T47D (cell line): ENCODE results near the gene CDH3.

Experiments used
- DNase-seq, 2 experiments: peaks; one replicate each; pipeline versions ENCODE4 v3.0.0 to v3.0.0-alpha.2; 2011 to 2012; ENCODE audit warnings: low read depth in 1 of 2, low spot score in 1 of 2
- JUND ChIP-seq: IDR thresholded peaks from 2 replicates; pipeline ENCODE4 v1.6.1; 2012; ENCODE audit warnings: low read depth
- in situ Hi-C: cut with HindIII; loops from 2 replicates; pipeline ENCODE4 v1.10.0; 2016; ENCODE audit warnings: low sequenced_read_pairs, low pct_unique_long_range_greater_than_20kb

Gene CDH3

DNA sequence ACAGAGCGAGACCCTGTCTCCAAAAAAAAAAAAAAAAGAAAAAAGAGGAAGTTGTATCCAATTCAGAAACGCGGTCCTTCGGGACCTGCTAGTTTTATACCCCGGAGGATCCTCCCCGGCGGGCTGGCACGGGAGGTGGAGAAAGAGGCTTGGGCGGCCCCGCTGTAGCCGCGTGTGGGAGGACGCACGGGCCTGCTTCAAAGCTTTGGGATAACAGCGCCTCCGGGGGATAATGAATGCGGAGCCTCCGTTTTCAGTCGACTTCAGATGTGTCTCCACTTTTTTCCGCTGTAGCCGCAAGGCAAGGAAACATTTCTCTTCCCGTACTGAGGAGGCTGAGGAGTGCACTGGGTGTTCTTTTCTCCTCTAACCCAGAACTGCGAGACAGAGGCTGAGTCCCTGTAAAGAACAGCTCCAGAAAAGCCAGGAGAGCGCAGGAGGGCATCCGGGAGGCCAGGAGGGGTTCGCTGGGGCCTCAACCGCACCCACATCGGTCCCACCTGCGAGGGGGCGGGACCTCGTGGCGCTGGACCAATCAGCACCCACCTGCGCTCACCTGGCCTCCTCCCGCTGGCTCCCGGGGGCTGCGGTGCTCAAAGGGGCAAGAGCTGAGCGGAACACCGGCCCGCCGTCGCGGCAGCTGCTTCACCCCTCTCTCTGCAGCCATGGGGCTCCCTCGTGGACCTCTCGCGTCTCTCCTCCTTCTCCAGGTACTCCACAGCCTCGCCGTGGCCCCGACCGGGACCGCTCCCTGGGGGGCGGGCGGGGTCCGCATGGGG, at the start of gene CDH3:
CDH3 (plus strand) TSS at position 596 of the 779 bp plus-strand sequence; CDS start at position 666, 70 bp downstream.
- TF ChIP-seq JUND, result no peak
- in situ Hi-C loops, result no loop called here
- DNase-seq, result peak; percentile 81 to 91

DNA sequence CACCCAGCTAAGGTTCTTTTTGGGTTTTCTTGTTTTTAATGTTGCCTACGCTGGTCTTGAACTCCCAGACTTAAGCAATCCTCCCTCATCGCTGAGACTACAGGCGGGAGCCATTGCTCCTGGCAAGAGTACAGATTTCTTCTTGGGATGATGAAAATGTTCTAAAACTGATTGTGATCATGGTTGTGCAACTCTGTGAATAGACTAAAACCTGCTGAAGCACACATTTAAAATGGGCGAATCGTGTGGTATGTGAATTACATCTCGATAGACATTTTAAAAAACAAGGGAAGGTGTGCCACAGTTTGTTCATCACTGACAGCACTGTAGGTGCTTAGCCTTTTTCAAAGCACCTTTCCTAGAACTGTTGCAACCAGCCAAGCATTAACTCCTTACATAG, 48.8 kb upstream of the CDH3 start:
- no peak for DNase-seq
- no peak for TF ChIP-seq JUND
- in situ Hi-C loops, result no loop called here

GRCh38 chr16:68599586-68599985, 45.5 kb upstream of the CDH3 start:
- in situ Hi-C loops, result no loop called here
- DNase-seq, result no peak
- no peak for TF ChIP-seq JUND

GRCh38 chr16:68605746-68606145, 39.4 kb upstream of the CDH3 start:
- TF ChIP-seq JUND, result no peak
- DNase-seq, result no peak
- in situ Hi-C loops, result no loop called here

GRCh38 chr16:68607443-68607842, 37.7 kb upstream of the CDH3 start:
- TF ChIP-seq JUND, result no peak
- DNase-seq, result no peak
- in situ Hi-C loops, result no loop called here

- no peak for TF ChIP-seq JUND
- in situ Hi-C loops, result no loop called here
Observed at GRCh38 chr16:68608330-68608729, 36.8 kb upstream of the CDH3 start.

GRCh38 chr16:68612996-68613395, 32.1 kb upstream of the CDH3 start:
- DNase-seq, result no peak
- in situ Hi-C loops, result no loop called here
- no peak for TF ChIP-seq JUND

More at GRCh38 chr16:68608330-68608729, 36.8 kb upstream of the CDH3 start:
- no peak for DNase-seq

GRCh38 chr16:68617734-68618133, 27.4 kb upstream of the CDH3 start:
- no peak for TF ChIP-seq JUND
- DNase-seq, result no peak
- in situ Hi-C loops, result no loop called here

DNA sequence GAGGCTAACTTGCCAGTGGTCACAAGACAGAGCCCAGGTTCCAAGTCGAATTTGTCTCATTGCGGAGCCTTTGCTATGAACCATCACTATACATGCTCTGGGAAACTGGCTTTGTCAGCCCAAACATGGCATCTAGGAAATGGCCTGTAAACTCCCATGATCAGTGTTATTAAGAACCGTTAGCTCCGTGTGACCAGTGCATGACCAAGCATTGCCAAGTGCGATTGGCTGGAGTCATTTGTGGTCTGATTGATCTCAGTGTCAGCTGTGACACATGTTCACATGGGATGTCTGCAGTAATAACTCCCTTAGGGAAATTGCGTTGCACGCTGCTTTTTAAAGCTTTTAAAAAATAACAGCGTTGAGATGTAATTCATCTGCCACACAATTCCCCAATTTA, 18.6 kb upstream of the CDH3 start:
- in situ Hi-C loops, result no loop called here
- no peak for DNase-seq
- TF ChIP-seq JUND, result no peak

DNA sequence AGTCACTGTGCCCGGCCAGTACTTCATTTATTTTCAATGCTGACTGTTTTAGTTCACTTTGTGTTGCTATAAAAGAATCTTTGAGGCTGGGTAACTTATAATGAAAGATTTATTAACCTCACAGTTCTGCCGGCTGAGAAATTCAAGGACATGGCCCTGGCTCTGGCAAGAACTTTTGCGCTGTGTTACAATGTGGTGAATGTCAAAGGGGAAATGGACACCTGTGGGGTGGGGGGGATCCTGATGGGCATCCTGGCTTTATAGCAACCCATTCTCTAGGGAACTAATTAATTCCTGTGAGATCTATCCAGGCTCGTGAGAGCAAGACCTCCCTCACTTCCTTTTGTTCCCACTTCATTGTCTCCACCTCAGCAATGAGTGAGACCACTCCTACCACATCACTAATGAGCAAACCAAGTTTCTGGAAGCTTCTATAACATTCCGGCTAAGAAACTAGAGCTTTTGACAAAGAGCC, 17.1 kb upstream of the CDH3 start:
- no peak for TF ChIP-seq JUND
- DNase-seq, result no peak
- in situ Hi-C loops, result no loop called here

- in situ Hi-C loops, result no loop called here
- no peak for DNase-seq
- no peak for TF ChIP-seq JUND
Observed at GRCh38 chr16:68629351-68629910, 15.7 kb upstream of the CDH3 start.

DNA sequence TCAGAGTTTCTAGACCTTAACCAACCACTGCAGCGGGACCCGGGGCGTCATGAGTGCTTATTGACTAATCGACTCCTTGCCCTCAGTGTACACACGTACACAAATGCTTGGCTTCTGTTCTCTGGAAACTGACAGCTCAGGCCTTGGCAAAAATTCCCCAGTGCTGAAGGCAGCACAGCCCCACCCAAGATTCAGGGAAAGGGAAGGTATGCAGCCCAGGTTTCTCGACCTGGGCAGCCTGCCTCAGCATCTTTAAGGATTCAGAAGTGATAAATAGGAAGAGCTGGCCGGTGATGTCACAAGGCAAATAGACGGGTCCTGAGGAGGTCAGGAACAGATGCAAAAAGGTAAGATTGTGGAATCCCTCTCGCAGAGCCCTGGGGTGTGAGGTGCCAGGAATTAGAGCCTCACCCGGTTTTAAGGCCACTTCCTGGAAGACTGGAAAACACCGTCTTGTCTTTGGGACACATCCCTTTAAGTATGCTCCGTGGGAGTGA, 9.0 kb upstream of the CDH3 start:
- no peak for DNase-seq
- in situ Hi-C loops, result no loop called here
- no peak for TF ChIP-seq JUND

- no peak for DNase-seq
- no peak for TF ChIP-seq JUND
- in situ Hi-C loops, result no loop called here
Observed at GRCh38 chr16:68636818-68637217, 8.3 kb upstream of the CDH3 start.
